Kidney epithelial cell (primary cell): ENCODE results near the gene MYL6B. TPM values are rescaled to one million over a fixed set of nuclear protein-coding genes. Genes with fewer than 3 reads are reported as not detected.

ENCODE experiments used
- DNase-seq: peaks from one replicate; pipeline ENCODE4 v3.0.0-alpha.2; 2010; ENCODE audit warnings: low read depth
- H3K27me3 ChIP-seq: 2 replicates; pipeline ENCODE4 v1.6.0; 2011; ENCODE audit warnings: low read length; ENCODE audit not compliant: control insufficient read depth, insufficient read depth
- H3K36me3 ChIP-seq: 2 replicates; pipeline ENCODE4 v1.5.1; 2011; ENCODE audit warnings: low read length; ENCODE audit not compliant: control insufficient read depth, insufficient read depth
- H3K4me3 ChIP-seq: 2 replicates; pipeline ENCODE4 v1.5.1; 2011; ENCODE audit warnings: low read depth, mild to moderate bottlenecking, control low read depth, low read length
- total RNA-seq: library from RNA; depleted of rRNA; stranded (reverse); fragments of >200 nt; gene quantifications from 2 replicates; pipeline ENCODE4 v1.2.3, GENCODE V29; 2015
- TF ChIP-seq, protein P1 (sequence below): IDR thresholded peaks from 2 replicates; pipeline ENCODE4 v1.5.1; 2011; ENCODE audit warnings: mild to moderate bottlenecking, moderate library complexity, low read length, control low read depth, inconsistent platforms; ENCODE audit not compliant: insufficient read depth, poor library complexity, severe bottlenecking

MYL6B gene
- total RNA-seq, 1 donor from 2014 or later: 107 TPM

DNA sequence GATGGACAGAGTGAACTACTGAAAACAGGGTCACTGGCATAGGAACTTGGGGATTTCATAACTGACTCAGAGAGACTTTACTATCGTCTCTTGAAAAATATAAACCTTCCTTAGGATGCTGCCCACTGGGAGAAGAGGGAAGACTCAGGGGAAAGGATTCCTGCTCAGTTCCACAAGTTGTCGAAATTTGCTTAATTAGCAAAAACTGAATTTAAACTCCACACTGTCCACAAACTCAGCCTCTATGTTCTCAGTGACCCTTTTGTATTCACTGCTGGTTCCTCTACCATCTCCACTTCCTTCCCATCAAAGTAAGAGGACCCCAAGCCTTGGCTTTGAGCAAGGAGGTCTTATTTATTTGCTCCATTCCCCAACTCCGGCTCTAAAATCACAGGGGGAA is 7.2 kb upstream of the MYL6B start:
- Histone ChIP-seq H3K27me3 (no peaks in the 10 kb centered on the region), H3K4me3 (no peak overlapping the region), H3K36me3 (peaks cover 7% of the 10 kb centered on the region)
- DNase-seq: no peak
- TF ChIP-seq, protein P1, sequence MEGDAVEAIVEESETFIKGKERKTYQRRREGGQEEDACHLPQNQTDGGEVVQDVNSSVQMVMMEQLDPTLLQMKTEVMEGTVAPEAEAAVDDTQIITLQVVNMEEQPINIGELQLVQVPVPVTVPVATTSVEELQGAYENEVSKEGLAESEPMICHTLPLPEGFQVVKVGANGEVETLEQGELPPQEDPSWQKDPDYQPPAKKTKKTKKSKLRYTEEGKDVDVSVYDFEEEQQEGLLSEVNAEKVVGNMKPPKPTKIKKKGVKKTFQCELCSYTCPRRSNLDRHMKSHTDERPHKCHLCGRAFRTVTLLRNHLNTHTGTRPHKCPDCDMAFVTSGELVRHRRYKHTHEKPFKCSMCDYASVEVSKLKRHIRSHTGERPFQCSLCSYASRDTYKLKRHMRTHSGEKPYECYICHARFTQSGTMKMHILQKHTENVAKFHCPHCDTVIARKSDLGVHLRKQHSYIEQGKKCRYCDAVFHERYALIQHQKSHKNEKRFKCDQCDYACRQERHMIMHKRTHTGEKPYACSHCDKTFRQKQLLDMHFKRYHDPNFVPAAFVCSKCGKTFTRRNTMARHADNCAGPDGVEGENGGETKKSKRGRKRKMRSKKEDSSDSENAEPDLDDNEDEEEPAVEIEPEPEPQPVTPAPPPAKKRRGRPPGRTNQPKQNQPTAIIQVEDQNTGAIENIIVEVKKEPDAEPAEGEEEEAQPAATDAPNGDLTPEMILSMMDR: no peak

DNA sequence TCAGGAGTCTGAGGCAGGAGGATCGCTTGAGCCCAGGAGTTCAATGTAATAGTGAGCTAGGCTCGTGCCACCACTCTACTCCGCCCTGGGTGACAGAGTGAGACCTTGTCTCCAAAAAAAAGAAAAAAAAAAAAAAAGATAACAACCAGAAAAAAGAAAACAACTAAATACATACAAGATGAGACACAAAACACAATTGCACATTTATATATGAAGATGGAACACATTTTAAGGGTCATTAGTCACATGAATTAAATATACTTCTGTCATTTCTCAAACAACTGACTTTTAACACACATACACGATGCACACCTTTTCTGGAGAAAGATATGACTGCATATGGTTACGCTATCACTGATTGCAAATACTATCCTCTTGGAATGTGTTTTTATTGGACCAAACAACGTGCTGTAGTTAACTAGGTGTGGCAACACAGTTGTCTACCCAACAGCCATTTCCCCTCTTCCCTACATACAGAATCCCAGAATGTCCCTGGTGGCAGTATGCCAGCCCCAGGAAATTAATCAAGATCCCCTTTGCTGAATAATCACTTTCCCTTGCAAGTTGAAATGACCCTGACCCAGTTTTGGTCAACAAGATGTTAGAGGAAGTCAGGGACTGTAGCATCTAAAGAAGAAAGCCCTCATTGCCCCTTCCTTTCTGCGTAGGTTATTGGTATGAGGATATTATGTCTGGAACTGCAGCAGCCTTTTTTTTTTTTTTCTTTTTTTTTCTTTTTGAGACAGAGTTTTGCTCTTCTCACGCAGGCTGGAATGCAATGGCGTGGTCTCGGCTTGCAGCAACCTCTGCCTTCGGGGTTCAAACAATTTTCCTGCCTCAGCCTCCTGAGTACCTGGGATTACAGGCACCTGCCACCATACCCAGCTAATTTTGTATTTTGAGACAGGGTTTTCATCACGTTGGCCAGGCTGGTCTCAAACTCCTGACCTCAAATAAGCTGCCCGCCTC is 5.6 kb upstream of the MYL6B start:
- DNase-seq: no peak
- Histone ChIP-seq H3K4me3 (no peak overlapping the region), H3K36me3 (peaks cover 5% of the 10 kb centered on the region), H3K27me3 (no peaks in the 10 kb centered on the region)
- TF ChIP-seq, protein P1: no peak

DNA sequence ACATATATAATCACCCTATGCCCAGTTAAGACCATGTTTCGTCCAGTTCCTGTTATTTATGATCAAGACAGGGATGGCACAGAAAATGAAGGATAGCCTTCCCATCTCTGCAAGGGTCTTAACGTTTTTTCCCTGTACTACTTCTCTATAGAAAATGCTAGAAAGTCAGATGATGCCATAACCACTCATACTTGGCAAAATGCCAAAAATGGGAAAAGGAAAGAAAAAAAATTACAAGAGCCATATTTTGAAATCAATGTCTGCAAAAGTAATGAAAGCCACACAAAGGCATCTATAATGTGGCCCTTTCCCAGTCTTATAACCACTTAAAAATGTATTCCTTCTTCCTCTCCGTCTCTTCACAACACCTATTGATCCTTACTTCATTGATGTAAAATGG is 1.8 kb upstream of the MYL6B start:
- Histone ChIP-seq H3K27me3 (no peaks in the 10 kb centered on the region), H3K36me3 (peaks cover 2% of the 10 kb centered on the region), H3K4me3 (no peak overlapping the region)
- TF ChIP-seq, protein P1: no peak
- no peak for DNase-seq

DNA sequence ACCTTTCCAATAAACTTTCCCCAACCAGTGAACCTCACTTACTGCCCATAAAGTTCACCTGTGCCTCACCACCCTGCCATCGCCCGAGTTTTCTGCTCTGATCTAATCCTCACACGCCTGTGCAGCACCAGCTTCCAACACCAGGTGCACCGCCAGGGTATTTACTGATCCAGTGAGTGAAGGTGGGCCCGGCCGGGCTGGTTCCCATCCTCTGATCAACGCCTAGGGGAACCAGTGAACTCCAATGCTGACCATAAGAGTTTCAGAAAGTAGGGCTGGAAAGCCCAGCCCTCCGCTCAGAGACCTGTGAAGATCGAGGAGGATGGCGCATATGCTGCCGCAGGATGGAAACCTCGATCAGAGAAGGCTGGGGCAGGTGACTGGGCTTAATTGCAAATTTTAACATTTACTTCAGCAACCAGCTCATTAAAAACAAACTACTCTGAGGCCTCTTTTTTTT is 685 bp upstream of the MYL6B start:
- Histone ChIP-seq H3K4me3 (peak overlapping the region; percentile 62), H3K36me3 (peaks cover 2% of the 10 kb centered on the region), H3K27me3 (no peaks in the 10 kb centered on the region)
- DNase-seq: no peak
- TF ChIP-seq, protein P1: peak; percentile 54

DNA sequence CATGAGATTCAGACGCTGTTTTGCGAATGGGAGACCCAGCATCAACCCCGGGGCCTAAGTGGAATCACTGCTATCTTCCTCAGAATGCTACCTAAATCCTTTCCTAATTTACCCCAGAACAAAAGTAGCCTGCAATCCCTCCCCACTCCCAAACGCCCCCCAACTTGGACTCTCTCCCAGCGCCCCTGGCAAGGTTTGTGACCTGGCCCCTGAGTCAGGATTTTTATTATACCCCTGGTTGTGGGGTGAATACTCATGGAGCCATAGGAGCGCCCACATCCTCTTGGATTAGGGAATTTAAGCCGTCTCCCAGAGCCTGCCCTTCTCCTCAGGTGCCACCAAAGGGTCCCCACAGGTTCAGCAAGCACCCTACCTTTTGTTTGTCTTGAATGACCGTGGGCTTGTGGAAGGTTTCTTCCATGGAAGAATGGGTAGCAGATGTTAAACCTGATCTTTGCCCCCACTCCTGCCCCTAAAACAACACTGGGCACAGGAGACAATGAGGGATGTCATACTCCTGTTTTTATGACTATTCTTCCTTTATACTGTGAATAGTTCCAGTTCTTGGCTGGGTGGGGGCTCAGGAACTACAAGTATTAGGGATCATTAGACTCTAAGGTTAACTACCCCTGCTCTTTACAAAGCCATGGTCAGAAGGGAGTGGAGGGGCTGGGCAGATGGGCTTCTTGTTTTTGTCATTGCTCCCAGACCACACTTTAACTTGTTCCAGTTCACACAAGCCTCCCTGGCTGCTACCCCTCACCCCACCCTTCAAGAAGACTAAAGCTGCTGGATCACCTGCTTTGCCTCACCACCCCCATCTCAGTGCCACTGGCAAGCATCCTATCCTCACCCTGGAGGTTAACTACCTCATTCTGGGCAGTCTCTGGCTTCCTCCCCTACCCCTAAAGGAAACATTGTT is 630 bp downstream of the MYL6B start:
- no peaks in the 10 kb centered on the region for H3K27me3 ChIP-seq
- TF ChIP-seq, protein P1: no peak
- DNase-seq: no peak
- peaks cover 2% of the 10 kb centered on the region for H3K36me3 ChIP-seq
- peak overlapping the region; percentile 62 for H3K4me3 ChIP-seq
